HL-60/S4 (cell line): ENCODE results near the gene OTOF.

Experiments used
- in situ Hi-C: fragments of 300-500 bp; cut with MboI; formaldehyde crosslinking; loops from 2 replicates; pipeline ENCODE4 v1.14.3; 2022; ENCODE audit warnings: low sequenced_read_pairs

OTOF gene

GRCh38 chr2:26477911-26478253 is at the start of gene OTOF:
Gene OTOF, minus strand, starts transcription at chr2:26478124.
- in situ Hi-C loops: no loop called here

GRCh38 chr2:26526589-26526988 is 48.7 kb upstream of the OTOF start:
- in situ Hi-C loops: no loop called here

GRCh38 chr2:26526105-26526504 is 48.2 kb upstream of the OTOF start:
- in situ Hi-C loops: no loop called here

- in situ Hi-C loops: no loop called here
These were observed 45.8 kb upstream of the OTOF start for GRCh38 chr2:26523750-26524149.

GRCh38 chr2:26522751-26523171 is 44.8 kb upstream of the OTOF start:
- in situ Hi-C loops: no loop called here

GRCh38 chr2:26522325-26522724 is 44.4 kb upstream of the OTOF start:
- in situ Hi-C loops: no loop called here

- in situ Hi-C loops: no loop called here
These were observed 43.9 kb upstream of the OTOF start for GRCh38 chr2:26521913-26522180.

GRCh38 chr2:26521054-26521912 is 43.4 kb upstream of the OTOF start:
- in situ Hi-C loops: no loop called here

GRCh38 chr2:26520148-26520449 is 42.2 kb upstream of the OTOF start:
- in situ Hi-C loops: no loop called here

GRCh38 chr2:26519396-26520147 is 41.6 kb upstream of the OTOF start:
- in situ Hi-C loops: no loop called here

GRCh38 chr2:26516781-26517180 is 38.9 kb upstream of the OTOF start:
- in situ Hi-C loops: no loop called here

- in situ Hi-C loops: no loop called here
These were observed 38.3 kb upstream of the OTOF start for GRCh38 chr2:26516246-26516645.

- in situ Hi-C loops: no loop called here
These were observed 37.8 kb upstream of the OTOF start for GRCh38 chr2:26515771-26516170.

- in situ Hi-C loops: no loop called here
These were observed 36.1 kb upstream of the OTOF start for GRCh38 chr2:26514045-26514444.

- in situ Hi-C loops: no loop called here
These were observed 35.3 kb upstream of the OTOF start for GRCh38 chr2:26513261-26513660.

GRCh38 chr2:26511466-26511865 is 33.5 kb upstream of the OTOF start:
- in situ Hi-C loops: no loop called here

GRCh38 chr2:26510344-26510973 is 32.5 kb upstream of the OTOF start:
- in situ Hi-C loops: no loop called here

- in situ Hi-C loops: no loop called here
These were observed 31.2 kb upstream of the OTOF start for GRCh38 chr2:26509141-26509540.

GRCh38 chr2:26507932-26508331 is 30.0 kb upstream of the OTOF start:
- in situ Hi-C loops: no loop called here

- in situ Hi-C loops: no loop called here
These were observed 29.2 kb upstream of the OTOF start for GRCh38 chr2:26507088-26507487.

- in situ Hi-C loops: no loop called here
These were observed 28.4 kb upstream of the OTOF start for GRCh38 chr2:26506279-26506678.

GRCh38 chr2:26504002-26504401 is 26.1 kb upstream of the OTOF start:
- in situ Hi-C loops: no loop called here
